DMS153 treated with DMSO at 0.1 percent for 48 hours (cell line): Measurements from ENCODE around the gene DPP10.

ENCODE experiments used
- DNase-seq: peaks from one replicate; lab custom pipeline; 2025; ENCODE audit not compliant: unreplicated experiment; lab: John Stamatoyannopoulos, UW

The DPP10 gene

DNA sequence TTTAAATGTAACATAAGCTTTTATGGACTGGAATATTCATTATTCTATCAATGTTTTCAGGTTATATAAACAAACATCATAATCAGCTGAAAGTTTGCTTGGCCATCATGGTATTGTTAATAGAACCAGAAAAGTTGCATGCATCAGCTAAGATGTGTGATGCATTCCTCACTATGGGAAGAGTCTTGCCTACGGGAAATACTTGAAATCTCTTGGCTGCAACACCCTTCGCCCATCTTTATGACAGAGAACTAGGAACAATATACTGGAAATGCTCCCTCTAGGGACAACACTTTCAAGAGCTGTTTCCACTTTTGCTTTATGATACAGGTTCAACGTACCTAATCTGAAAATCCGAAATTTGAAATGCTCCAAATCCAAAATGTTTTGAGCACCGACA, 1390.8 kb downstream of the DPP10 start:
- DNase-seq, result no peak

DNA sequence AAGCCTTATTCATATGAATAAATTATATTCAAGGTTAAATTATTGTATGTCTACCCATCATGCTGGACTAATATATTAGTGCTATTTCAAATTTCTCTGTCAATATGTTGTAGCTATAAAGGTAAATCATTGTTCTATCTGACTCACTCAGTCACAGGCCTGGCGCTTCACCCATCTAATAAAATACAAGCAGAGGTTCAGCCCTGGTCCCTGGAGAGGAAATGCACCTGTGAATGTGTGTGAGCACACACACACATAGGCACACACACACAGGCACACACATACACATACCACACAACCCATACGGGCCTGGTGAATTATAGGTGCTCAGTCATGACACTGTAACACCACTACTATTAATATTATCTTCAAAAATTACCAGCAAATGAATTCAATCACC, 1396.1 kb downstream of the DPP10 start:
- no peak for DNase-seq

DNA sequence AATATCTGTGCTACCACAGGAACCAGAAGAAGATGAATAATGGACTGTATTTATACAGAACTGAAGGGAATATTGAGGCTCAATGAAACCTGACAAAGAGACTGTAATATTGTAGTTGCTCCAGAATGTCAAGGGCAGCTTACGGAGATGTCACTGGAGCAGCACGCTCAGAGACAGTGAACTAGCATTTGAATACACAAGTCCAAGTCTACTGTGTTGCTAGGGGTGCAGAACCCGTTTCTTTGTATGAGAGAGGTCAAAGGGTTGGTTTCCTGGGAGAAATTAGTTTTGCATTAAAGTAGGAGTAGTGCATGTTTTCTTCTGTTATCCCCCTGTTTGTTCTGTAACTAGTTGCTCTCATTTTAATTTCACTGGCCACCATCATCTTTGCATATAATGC, 1399.9 kb downstream of the DPP10 start:
- DNase-seq, result no peak

DNA sequence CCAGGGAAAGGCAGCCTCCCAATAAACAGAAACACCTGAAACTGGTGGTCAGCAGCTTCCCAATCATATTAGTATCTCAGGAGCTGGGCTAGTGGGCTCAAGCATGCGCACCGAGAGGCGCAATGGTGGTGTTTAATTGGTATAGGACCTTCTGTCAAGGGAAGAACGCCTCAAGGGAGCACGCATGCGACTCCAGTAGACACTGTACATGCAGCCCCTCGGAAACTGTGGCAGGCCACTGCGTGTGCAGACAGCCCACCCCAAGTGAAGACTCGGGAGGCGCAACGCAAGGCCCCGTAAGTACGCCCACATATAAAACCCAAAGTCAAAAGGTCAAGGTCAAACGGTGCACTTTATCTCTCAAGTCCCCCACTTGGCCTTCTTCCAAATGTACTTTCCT, 1405.8 kb downstream of the DPP10 start:
- no peak for DNase-seq

DNA sequence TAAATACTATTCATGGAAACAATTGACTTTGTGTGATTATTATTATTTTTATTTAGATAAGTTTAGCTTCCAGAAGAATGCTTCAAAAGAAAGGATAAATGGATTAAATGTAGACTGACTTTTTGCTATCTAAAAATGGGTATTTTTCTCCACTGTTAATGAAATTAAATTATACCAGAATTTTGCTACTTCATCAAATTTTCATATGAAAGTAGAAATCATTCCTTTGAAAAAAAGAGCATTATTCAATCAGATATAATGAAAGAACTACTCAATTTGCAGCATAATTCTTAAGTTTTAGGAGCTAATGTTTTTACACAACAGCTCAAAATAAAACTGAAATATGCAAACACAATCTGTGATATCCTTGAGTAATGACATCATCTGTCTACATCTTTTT, 1424.6 kb downstream of the DPP10 start:
- DNase-seq, result no peak

DNA sequence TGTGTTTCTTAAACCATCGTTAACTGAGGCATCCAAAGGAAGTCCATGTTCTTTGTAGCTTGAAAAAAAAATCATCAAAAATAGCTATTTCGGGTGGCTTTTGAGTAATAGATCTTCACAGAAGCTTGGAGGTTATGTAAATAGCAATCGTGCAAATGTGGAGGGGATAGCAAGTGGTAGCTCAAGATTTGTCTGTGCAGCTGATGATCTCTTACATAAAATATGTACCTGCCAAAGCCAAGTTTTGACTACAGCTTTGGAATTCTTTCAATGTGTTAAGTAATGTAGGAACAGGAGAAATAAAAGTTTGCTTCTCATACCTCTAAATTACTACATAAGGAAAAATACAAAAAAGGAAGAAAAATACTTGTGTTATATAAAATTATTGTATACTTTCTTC, 1432.0 kb downstream of the DPP10 start:
- no peak for DNase-seq

DNA sequence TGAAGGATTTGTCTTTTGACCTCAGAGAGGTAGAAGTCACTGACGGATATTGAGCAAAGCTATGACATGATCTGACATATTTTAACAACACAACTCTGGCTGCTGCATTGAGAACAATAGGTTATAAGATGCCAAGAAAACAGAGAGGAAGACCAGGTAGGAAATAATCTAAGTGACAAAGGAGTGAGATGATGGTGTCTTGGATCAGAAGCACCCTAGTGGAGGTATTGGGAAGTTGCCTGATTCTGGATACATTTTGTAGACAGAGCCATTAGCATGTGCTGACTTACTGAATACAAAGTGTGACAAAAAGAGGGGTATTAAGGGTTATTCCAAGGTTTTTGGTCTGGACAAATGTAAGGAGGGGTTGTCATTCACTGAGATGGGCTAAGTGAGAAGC, 1438.1 kb downstream of the DPP10 start:
- DNase-seq, result no peak

DNA sequence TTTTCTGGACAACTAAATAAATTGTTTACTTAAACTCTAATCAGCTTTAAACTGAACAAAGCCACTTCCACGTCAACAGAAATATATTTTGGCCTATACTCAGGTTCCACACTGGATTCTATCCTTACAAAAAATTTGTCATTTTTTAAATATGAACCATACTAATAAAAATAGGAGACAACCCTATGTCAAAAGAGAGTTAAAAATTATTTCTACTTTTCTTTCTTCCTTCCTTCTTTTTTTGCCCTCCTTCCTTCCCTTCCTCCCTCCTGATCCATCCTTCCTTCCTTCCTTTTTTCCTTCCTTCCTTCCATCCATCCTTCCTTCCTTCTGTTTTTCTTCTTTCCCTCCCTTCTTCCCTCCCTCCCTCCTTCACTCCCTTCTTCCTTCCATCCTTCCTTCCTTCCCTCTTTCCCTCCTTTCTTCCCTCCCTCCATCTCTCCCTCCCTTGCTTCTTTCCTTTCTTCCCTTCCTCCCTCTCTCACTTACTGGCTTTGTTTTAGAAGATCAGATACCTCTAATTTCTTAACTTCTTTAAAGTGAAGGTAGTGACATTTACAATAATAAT, 1444.9 kb downstream of the DPP10 start:
- no peak for DNase-seq
